HepG2 (cell line): ENCODE results near the gene OBSL1. TPM values are rescaled to one million over a fixed set of nuclear protein-coding genes. Genes with fewer than 3 reads are reported as not detected.

Experiments
- AGO1 ChIP-seq: fragments of 200-400 bp; formaldehyde crosslinking; IDR thresholded peaks from 2 replicates; pipeline ENCODE4 v1.6.1; 2017; ENCODE audit warnings: mild to moderate bottlenecking, low read depth, low read length, moderate library complexity; ENCODE audit not compliant: poor library complexity, severe bottlenecking
- FOXP1 ChIP-seq, 2 experiments: fragments of 450-650 bp in 1 of 2; IDR thresholded peaks; 2 replicates each; pipeline ENCODE4 v1.6.1; 2017 to 2018; ENCODE audit warnings: antibody characterized with exemption in 1 of 2
- GZF1 ChIP-seq: sonication (generic); formaldehyde crosslinking; IDR thresholded peaks from 2 replicates; pipeline ENCODE4 v1.5.1; 2020; ENCODE audit warnings: mild to moderate bottlenecking, missing genetic modification reagents
- HOXA7 ChIP-seq: sonication (generic); formaldehyde crosslinking; IDR thresholded peaks from 2 replicates; pipeline ENCODE4 v1.8.1; 2022; ENCODE audit warnings: mild to moderate bottlenecking, missing genetic modification reagents, moderate library complexity
- NONO ChIP-seq, 2 experiments: fragments of 450-650 bp in 1 of 2; sonication (generic) in 1 of 2; formaldehyde crosslinking in 1 of 2; IDR thresholded peaks in 1 of 2; conservative IDR thresholded peaks in 1 of 2; 2 replicates each; pipeline versions ENCODE4 v1.6.1 to v1.8.0; 2017 to 2022; ENCODE audit warnings: mild to moderate bottlenecking in 1 of 2, missing genetic modification reagents in 1 of 2, moderate library complexity in 1 of 2
- POGZ ChIP-seq: sonication (generic); formaldehyde crosslinking; IDR thresholded peaks from 2 replicates; pipeline ENCODE4 v1.4.0; 2020; ENCODE audit warnings: mild to moderate bottlenecking, missing genetic modification reagents
- PRDM15 ChIP-seq: sonication (generic); formaldehyde crosslinking; IDR thresholded peaks from 2 replicates; pipeline ENCODE4 v1.4.0; 2020; ENCODE audit warnings: missing genetic modification reagents
- SIN3A ChIP-seq: IDR thresholded peaks from 2 replicates; pipeline ENCODE4 v1.6.1; 2011; ENCODE audit warnings: low read depth, mild to moderate bottlenecking, control low read depth, low read length, borderline replicate concordance
- SMYD3 ChIP-seq: sonication (generic); formaldehyde crosslinking; IDR thresholded peaks from 2 replicates; pipeline ENCODE4 v1.8.1; 2023; ENCODE audit warnings: mild to moderate bottlenecking, missing genetic modification reagents
- SRY ChIP-seq: sonication (generic); formaldehyde crosslinking; IDR thresholded peaks from 2 replicates; pipeline ENCODE4 v1.8.0; 2022; ENCODE audit warnings: mild to moderate bottlenecking, missing genetic modification reagents
- ZBTB39 ChIP-seq: sonication (generic); formaldehyde crosslinking; IDR thresholded peaks from 2 replicates; pipeline ENCODE4 v1.5.0; 2020; ENCODE audit warnings: missing genetic modification reagents
- ZNF496 ChIP-seq: sonication (generic); formaldehyde crosslinking; IDR thresholded peaks from 2 replicates; pipeline ENCODE4 v1.8.1; 2023; ENCODE audit warnings: mild to moderate bottlenecking, moderate library complexity, missing genetic modification reagents; ENCODE audit not compliant: insufficient replicate concordance
- ZNF557 ChIP-seq: sonication (generic); formaldehyde crosslinking; IDR thresholded peaks from 2 replicates; pipeline ENCODE4 v1.4.0; 2020; ENCODE audit warnings: missing genetic modification reagents
- ZNF572 ChIP-seq: sonication (generic); formaldehyde crosslinking; IDR thresholded peaks from 2 replicates; pipeline ENCODE4 v1.5.1; 2020; ENCODE audit warnings: mild to moderate bottlenecking, missing genetic modification reagents
- ZNF619 ChIP-seq: sonication (generic); formaldehyde crosslinking; IDR thresholded peaks from 2 replicates; pipeline ENCODE4 v1.4.0; 2020; ENCODE audit warnings: mild to moderate bottlenecking, missing genetic modification reagents
- polyA plus RNA-seq, 8 experiments: library from polyadenylated mRNA; depleted of rRNA in 3 of 8; stranded (reverse) in 7 of 8; unstranded in 1 of 8; fragments of >200 nt; fragmentation: Illumina TruSeq in 4 of 8; extraction: Trizol in 4 of 8; gene quantifications; 2 replicates each; pipeline versions ENCODE4 v1.2.1 to v1.2.3, GENCODE V29; 2011 to 2016; ENCODE audit warnings: low read depth in 4 of 8, missing spikeins in 1 of 8, mixed read lengths in 1 of 8; ENCODE audit not compliant: insufficient read depth in 1 of 8
- total RNA-seq, 5 experiments: library from RNA; depleted of rRNA; stranded (reverse); fragments of >200 nt; fragmentation: Illumina TruSeq; extraction: Trizol; gene quantifications; 2 replicates each; pipeline ENCODE4 v1.2.3, GENCODE V29; 2016; ENCODE audit warnings: low read depth in 1 of 5

Gene OBSL1
- total and polyA plus RNA-seq, 2 of the 13 experiments (the other 11 are each of a cell fraction or from before 2014, with no cell fraction given) = 86.7 to 218 TPM

DNA sequence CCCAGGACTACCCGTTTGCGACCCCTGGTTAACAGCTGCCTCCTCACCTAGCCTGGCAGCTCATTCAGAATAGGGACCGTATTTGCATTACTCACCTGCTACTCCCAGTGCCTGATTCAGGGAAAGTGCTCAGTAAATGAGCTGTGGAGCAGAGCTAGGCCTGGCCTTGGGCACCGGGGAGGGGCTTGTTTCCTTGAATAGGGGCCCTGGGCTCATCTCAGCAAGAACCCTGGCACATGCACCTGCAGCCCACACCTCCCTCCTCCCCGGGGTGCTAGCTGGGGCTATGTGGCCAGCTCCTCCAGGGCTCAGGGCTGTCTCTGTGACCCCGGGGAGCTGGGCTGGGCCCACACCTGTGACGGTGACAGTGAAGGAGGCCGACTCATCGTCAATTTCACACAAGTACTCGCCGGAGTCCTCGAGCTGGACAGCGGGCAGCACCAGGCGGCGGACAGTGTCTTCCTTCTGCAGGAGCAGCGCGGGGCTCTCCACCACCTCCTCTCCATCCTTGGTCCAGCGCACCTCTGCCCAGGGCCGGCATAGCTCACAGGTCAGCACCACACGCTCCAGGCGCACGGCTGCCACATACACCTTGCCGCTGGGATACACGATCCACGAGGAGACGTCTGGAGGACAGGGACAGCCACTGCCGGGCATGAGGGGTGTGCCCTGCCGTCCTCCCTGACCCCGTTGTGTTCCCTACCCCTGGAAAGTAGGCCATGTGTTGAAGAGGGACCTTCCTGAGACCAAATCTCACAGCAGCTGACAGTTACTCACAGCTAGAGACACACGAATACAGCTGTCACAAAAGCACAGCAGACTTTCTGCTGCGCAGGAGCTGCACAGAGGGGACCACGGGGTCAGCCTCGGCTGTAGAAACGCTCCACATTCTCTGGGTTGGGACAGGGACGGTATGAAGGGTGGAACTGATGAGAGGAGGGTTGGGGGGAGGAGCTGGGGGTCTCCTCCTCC is 9.0 kb downstream of the OBSL1 start (continued):
- no peak for TF ChIP-seq PRDM15 (CRISPR knock-in tag)
- no peak for TF ChIP-seq ZNF496 (CRISPR knock-in tag)
- TF ChIP-seq NONO (IDR thresholded peaks at IDR 0.05) = no peak
- peak; percentile 14; the same call in 1 of the 2 replicates for TF ChIP-seq NONO (CRISPR knock-in tag; conservative IDR thresholded peaks at IDR 0.05)
- no peak for TF ChIP-seq FOXP1 (IDR thresholded peaks at IDR 0.05)
- no peak for TF ChIP-seq FOXP1 (CRISPR knock-in tag; IDR thresholded peaks at IDR 0.05)
- no peak for TF ChIP-seq ZNF572 (CRISPR knock-in tag)
- no peak for TF ChIP-seq SIN3A
- TF ChIP-seq ZBTB39 (CRISPR knock-in tag) = 0 out of 2 replicates have a peak, but pooled peaks have one; percentile 12
- no peak for TF ChIP-seq SMYD3 (CRISPR knock-in tag)
- TF ChIP-seq ZNF619 (CRISPR knock-in tag) = no peak
- TF ChIP-seq GZF1 (CRISPR knock-in tag) = no peak
- TF ChIP-seq AGO1 = no peak
- no peak for TF ChIP-seq SRY (CRISPR knock-in tag)
- TF ChIP-seq HOXA7 (CRISPR knock-in tag) = 0 out of 2 replicates have a peak, but pooled peaks have one; percentile 25
- TF ChIP-seq POGZ (CRISPR knock-in tag) = no peak
- TF ChIP-seq ZNF557 = no peak
